ENCODE results near the gene COMMD4. TPM values are rescaled to one million over a fixed set of nuclear protein-coding genes. Genes with fewer than 3 reads are reported as not detected.

COMMD4 gene
- total and polyA plus RNA-seq, 2 of the 4 experiments (the other 2 are of a cell fraction) = 91.2 to 133 TPM

- dilution Hi-C loops (cut with HindIII; ENCODE audit: low sequenced_read_pairs, unreplicated experiment) = no loop called here
- Histone ChIP-seq H3K79me1 (ENCODE audit: low read depth in 1 of 2, low read length in 2 of 2) (peaks cover 23 to 45% of the 10 kb centered on the region in 2 experiments), H3K9me1 (ENCODE audit: insufficient read depth, low read length) (peaks cover 4% of the 10 kb centered on the region; the same call in 1 of the 2 replicates), H4K5ac (ENCODE audit: low read depth, low read length) (no peak overlapping the region), H3K27ac (ENCODE audit: insufficient read depth, low read length) (no peak overlapping the region), H3K56ac (ENCODE audit: extremely low read depth, insufficient read depth, low read length) (no peak overlapping the region), H2AK9ac (replicated peaks; ENCODE audit: low read depth, low read length, poor library complexity) (no peak overlapping the region), H3K18ac (ENCODE audit: low read depth, low read length) (no peak overlapping the region), H4K8ac (ENCODE audit: low read depth in 2 of 2, low read length in 2 of 2) (no peak overlapping the region), H3K4ac (ENCODE audit: low read depth, low read length) (no peak overlapping the region), H3K4me3 (ENCODE audit: insufficient read depth, low read depth, low read length) (no peak overlapping the region), H4K91ac (ENCODE audit: insufficient read depth, low read depth, low read length) (no peak overlapping the region), H3K9me3 (ENCODE audit: control insufficient read depth, insufficient read depth, low read length) (no peaks in the 10 kb centered on the region), H2AK5ac (ENCODE audit: low read depth, low read length) (no peak overlapping the region), H4K20me1 (ENCODE audit: insufficient read depth, low read length) (peaks cover 16% of the 10 kb centered on the region; the same call in 1 of the 2 replicates), H3K23ac (ENCODE audit: low read depth, low read length) (no peak overlapping the region), H2BK15ac (ENCODE audit: low read depth, low read length) (no peak overlapping the region), H3K27me3 (ENCODE audit: control insufficient read depth, insufficient read depth, low read length) (no peaks in the 10 kb centered on the region), H3K14ac (replicated peaks; ENCODE audit: low read depth, low read length) (no peak overlapping the region), H2BK120ac (ENCODE audit: low read depth, low read length) (no peak overlapping the region), H3K36me3 (ENCODE audit: control insufficient read depth, insufficient read depth, low read length) (peaks cover 52% of the 10 kb centered on the region), H3K9ac (ENCODE audit: low read depth, low read length) (no peak overlapping the region), H2BK5ac (ENCODE audit: low read depth, low read length, poor library complexity, severe bottlenecking) (no peak overlapping the region), H3K4me1 (ENCODE audit: control insufficient read depth, insufficient read depth, low read length) (peaks cover 4% of the 10 kb centered on the region), H3K4me2 (ENCODE audit: low read depth, low read length) (no peak overlapping the region), H2BK20ac (ENCODE audit: low read depth, low read length) (no peak overlapping the region), H2AFZ (replicated peaks; ENCODE audit: low read length, poor library complexity) (no peak overlapping the region)
- WGBS, 2 experiments (ENCODE audit: extremely low coverage in 2 of 2, insufficient read length in 1 of 2) = 100% methylated on average over 4 of the region's 6 CpGs; no CpG with 5 or more reads in 1 of the 2 experiments
- ATAC-seq (ENCODE audit: low read depth) = no peak
- ChIA-PET POLR2A (ENCODE audit: unreplicated experiment) (no interaction called here), CTCF (no interaction called here)
- TF ChIP-seq RCOR1 (IDR thresholded peaks at IDR 0.05; ENCODE audit: insufficient replicate concordance, low read length) = no peak
- TF ChIP-seq MAZ (IDR thresholded peaks at IDR 0.05; ENCODE audit: borderline replicate concordance, low read depth, low read length) = no peak
- TF ChIP-seq ELK1 (IDR thresholded peaks at IDR 0.05; ENCODE audit: borderline replicate concordance, low read depth, low read length) = no peak
- no peak for TF ChIP-seq NFE2L2 (IDR thresholded peaks at IDR 0.05; ENCODE audit: low read depth, low read length)
- TF ChIP-seq MAFK (IDR thresholded peaks at IDR 0.05; ENCODE audit: low read depth, low read length) = no peak
- TF ChIP-seq POLR2A (IDR thresholded peaks at IDR 0.05; ENCODE audit: low read depth, low read length) = no peak
- no peak for TF ChIP-seq RAD21 (IDR thresholded peaks at IDR 0.05; ENCODE audit: low read length)
- no peak for TF ChIP-seq MXI1 (IDR thresholded peaks at IDR 0.05; ENCODE audit: borderline replicate concordance, low read depth, low read length)
- TF ChIP-seq CEBPB (IDR thresholded peaks at IDR 0.05; ENCODE audit: low read depth, low read length) = no peak
- no peak for TF ChIP-seq RFX5 (IDR thresholded peaks at IDR 0.05; ENCODE audit: low read depth, low read length)
- TF ChIP-seq, protein P1, sequence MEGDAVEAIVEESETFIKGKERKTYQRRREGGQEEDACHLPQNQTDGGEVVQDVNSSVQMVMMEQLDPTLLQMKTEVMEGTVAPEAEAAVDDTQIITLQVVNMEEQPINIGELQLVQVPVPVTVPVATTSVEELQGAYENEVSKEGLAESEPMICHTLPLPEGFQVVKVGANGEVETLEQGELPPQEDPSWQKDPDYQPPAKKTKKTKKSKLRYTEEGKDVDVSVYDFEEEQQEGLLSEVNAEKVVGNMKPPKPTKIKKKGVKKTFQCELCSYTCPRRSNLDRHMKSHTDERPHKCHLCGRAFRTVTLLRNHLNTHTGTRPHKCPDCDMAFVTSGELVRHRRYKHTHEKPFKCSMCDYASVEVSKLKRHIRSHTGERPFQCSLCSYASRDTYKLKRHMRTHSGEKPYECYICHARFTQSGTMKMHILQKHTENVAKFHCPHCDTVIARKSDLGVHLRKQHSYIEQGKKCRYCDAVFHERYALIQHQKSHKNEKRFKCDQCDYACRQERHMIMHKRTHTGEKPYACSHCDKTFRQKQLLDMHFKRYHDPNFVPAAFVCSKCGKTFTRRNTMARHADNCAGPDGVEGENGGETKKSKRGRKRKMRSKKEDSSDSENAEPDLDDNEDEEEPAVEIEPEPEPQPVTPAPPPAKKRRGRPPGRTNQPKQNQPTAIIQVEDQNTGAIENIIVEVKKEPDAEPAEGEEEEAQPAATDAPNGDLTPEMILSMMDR (conservative IDR thresholded peaks at IDR 0.05; ENCODE audit: low read depth, low read length) = no peak
- no peak for TF ChIP-seq BHLHE40 (IDR thresholded peaks at IDR 0.05; ENCODE audit: low read depth, low read length)
- TF ChIP-seq FOS (IDR thresholded peaks at IDR 0.05; ENCODE audit: low read depth, low read length) = no peak
- TF ChIP-seq SMC3 (IDR thresholded peaks at IDR 0.05; ENCODE audit: low read depth, low read length) = no peak
- TF ChIP-seq, protein P2, sequence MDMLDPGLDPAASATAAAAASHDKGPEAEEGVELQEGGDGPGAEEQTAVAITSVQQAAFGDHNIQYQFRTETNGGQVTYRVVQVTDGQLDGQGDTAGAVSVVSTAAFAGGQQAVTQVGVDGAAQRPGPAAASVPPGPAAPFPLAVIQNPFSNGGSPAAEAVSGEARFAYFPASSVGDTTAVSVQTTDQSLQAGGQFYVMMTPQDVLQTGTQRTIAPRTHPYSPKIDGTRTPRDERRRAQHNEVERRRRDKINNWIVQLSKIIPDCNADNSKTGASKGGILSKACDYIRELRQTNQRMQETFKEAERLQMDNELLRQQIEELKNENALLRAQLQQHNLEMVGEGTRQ (IDR thresholded peaks at IDR 0.05; ENCODE audit: low read depth, low read length) = no peak
- TF ChIP-seq CHD1 (IDR thresholded peaks at IDR 0.05; ENCODE audit: low read depth, low read length) = no peak
- DNase-seq = no peak
- in situ Hi-C loops (cut with MboI; ENCODE audit: low sequenced_read_pairs) = no loop called here
- no TSS peak for BruUV-seq (replicated peaks)
- intact Hi-C loops (cut with micrococcal nuclease) = loop anchor here (5.0 kb wide), 1 partner anchor 317 kb away; no protein-coding TSS in a partner anchor
These were observed 29.0 kb downstream of the COMMD4 start for GRCh38 chr15:75364881-75365280.

Measured in IMR-90 (cell line).